Astrocyte (in vitro differentiated cells and primary cell): Measurements from ENCODE around the gene SCRN2. TPM values are rescaled to one million over a fixed set of nuclear protein-coding genes. Genes with fewer than 3 reads are reported as not detected.

ENCODE experiments used
- DNase-seq: peaks from one replicate; pipeline ENCODE4 v3.0.0-alpha.2; 2010; ENCODE audit warnings: low read depth
- FAIRE-seq: peaks from 2 replicates; lab custom pipeline; 2011; peaks lifted over from hg19 to GRCh38; lab: Jason Lieb, UNC
- H2AFZ ChIP-seq: 2 replicates; pipeline ENCODE4 v1.6.0; 2012; ENCODE audit warnings: low read depth, low read length, inconsistent platforms
- H3K27ac ChIP-seq: 2 replicates; pipeline ENCODE4 v1.5.1; 2011; ENCODE audit warnings: low read depth, low read length, inconsistent platforms
- H3K27me3 ChIP-seq: 2 replicates; pipeline ENCODE4 v1.6.0; 2011; ENCODE audit warnings: low read length, inconsistent platforms; ENCODE audit not compliant: insufficient read depth
- H3K36me3 ChIP-seq: 2 replicates; pipeline ENCODE4 v1.5.1; 2011; ENCODE audit warnings: low read length, inconsistent platforms; ENCODE audit not compliant: insufficient read depth
- H3K4me1 ChIP-seq: 2 replicates; pipeline ENCODE4 v1.5.1; 2011; ENCODE audit warnings: low read length, inconsistent platforms; ENCODE audit not compliant: insufficient read depth
- H3K4me2 ChIP-seq: 2 replicates; pipeline ENCODE4 v1.6.0; 2012; ENCODE audit warnings: low read length, inconsistent platforms
- H3K4me3 ChIP-seq: 2 replicates; pipeline ENCODE4 v1.5.1; 2011; ENCODE audit warnings: low read depth, mild to moderate bottlenecking, low read length, inconsistent platforms; ENCODE audit not compliant: insufficient read depth
- H3K79me2 ChIP-seq: 2 replicates; pipeline ENCODE4 v1.6.0; 2012; ENCODE audit warnings: mild to moderate bottlenecking, low read length, inconsistent platforms; ENCODE audit not compliant: insufficient read depth
- H3K9ac ChIP-seq: 2 replicates; pipeline ENCODE4 v1.6.0; 2012; ENCODE audit warnings: mild to moderate bottlenecking, low read length, inconsistent platforms
- H3K9me3 ChIP-seq: 2 replicates; pipeline ENCODE4 v1.5.1; 2012; ENCODE audit warnings: low read depth, mild to moderate bottlenecking, low read length, inconsistent platforms; ENCODE audit not compliant: insufficient read depth
- H4K20me1 ChIP-seq: 2 replicates; pipeline ENCODE4 v1.6.0; 2012; ENCODE audit warnings: low read length, inconsistent platforms; ENCODE audit not compliant: insufficient read depth
- H3K27ac Mint-ChIP-seq: one replicate; pipeline ENCODE4 v1.8.0; 2021; ENCODE audit warnings: mild to moderate bottlenecking, mixed read lengths; ENCODE audit not compliant: unreplicated experiment
- H3K27me3 Mint-ChIP-seq: one replicate; pipeline ENCODE4 v1.8.0; 2021; ENCODE audit warnings: low read depth, mixed read lengths; ENCODE audit not compliant: unreplicated experiment
- H3K36me3 Mint-ChIP-seq: one replicate; pipeline ENCODE4 v1.8.0; 2021; ENCODE audit warnings: low read depth, mixed read lengths; ENCODE audit not compliant: unreplicated experiment
- H3K4me1 Mint-ChIP-seq: one replicate; pipeline ENCODE4 v1.8.0; 2021; ENCODE audit warnings: low read depth, mixed read lengths; ENCODE audit not compliant: unreplicated experiment
- H3K4me3 Mint-ChIP-seq: one replicate; pipeline ENCODE4 v1.8.0; 2021; ENCODE audit warnings: mild to moderate bottlenecking, moderate library complexity, mixed read lengths; ENCODE audit not compliant: unreplicated experiment
- H3K9me3 Mint-ChIP-seq: one replicate; pipeline ENCODE4 v1.8.0; 2021; ENCODE audit warnings: mild to moderate bottlenecking, mixed read lengths; ENCODE audit not compliant: unreplicated experiment
- CTCF ChIP-seq: IDR thresholded peaks from 2 replicates; pipeline ENCODE4 v1.5.1; 2011; ENCODE audit warnings: low read depth, mild to moderate bottlenecking, inconsistent platforms, low read length, moderate library complexity; ENCODE audit not compliant: insufficient read depth
- EZH2 ChIP-seq: IDR thresholded peaks from 2 replicates; pipeline ENCODE4 v1.6.1; 2012; ENCODE audit warnings: mild to moderate bottlenecking, low read length, inconsistent platforms; ENCODE audit not compliant: insufficient read depth
- total RNA-seq: library from RNA; stranded (reverse); gene quantifications from 2 replicates; pipeline ENCODE4 v1.2.1, GENCODE V29; 2021

SCRN2 gene
- total RNA-seq, 1 donor from 2014 or later: 17.5 TPM

DNA sequence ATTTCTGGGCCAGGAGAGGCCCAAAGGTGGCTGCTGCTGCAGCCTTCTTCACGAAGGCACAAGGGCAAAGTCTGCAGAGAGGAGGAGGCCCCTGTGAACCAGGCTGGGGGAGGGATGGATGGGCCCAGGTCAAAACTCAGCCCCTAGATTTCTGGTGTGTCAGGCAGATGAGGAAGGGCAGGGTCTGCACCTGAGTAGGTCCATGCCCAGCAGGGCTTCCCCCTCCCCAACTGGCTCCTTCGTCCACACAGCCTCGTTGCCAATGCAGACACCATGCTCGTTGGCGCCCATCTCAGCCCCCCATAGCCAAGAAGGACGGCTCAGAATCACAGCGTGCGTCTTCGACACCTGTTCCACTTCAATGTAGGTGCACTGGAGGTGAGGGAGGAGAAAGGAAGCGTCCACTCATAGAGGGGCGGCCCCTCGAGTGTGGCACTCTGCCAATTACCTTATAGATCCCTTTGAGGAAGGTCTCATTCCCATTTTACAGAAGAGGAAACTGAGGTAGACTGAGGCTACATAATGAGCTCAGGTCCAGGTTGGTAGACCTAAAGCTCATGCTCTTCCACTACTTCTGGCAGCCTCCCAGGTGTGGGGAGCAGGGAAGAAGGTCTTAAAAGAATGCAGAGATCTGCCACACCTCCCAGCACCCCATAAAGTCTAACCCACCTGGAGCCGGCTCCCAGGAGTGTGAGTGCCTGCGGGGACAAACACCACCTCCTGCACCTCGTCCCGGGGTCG, 902 bp downstream of the SCRN2 start:
- Histone ChIP-seq H3K9me3 (no peaks in the 10 kb centered on the region), H3K4me3 (peak overlapping the region; percentile 79), H3K9ac (peak overlapping the region; percentile 83), H3K4me2 (peak overlapping the region; percentile 94), H4K20me1 (no peaks in the 10 kb centered on the region), H3K36me3 (no peaks in the 10 kb centered on the region), H3K27me3 (peaks cover 3% of the 10 kb centered on the region), H2AFZ (peak overlapping the region; percentile 94), H3K79me2 (no peaks in the 10 kb centered on the region), H3K4me1 (peaks cover 20% of the 10 kb centered on the region), H3K27ac (no peak overlapping the region)
- FAIRE-seq: no peak
- peaks cover 2% of the 10 kb centered on the region for H3K27me3 Mint-ChIP-seq
- H3K36me3 Mint-ChIP-seq: peaks cover 11% of the 10 kb centered on the region
- peaks cover 24% of the 10 kb centered on the region for H3K4me1 Mint-ChIP-seq
- peak overlapping the region; percentile 93 for H3K4me3 Mint-ChIP-seq
- TF ChIP-seq CTCF (no peak), EZH2 (no peak)
- H3K9me3 Mint-ChIP-seq: no peaks in the 10 kb centered on the region
- no peak for DNase-seq
- no peak overlapping the region for H3K27ac Mint-ChIP-seq

DNA sequence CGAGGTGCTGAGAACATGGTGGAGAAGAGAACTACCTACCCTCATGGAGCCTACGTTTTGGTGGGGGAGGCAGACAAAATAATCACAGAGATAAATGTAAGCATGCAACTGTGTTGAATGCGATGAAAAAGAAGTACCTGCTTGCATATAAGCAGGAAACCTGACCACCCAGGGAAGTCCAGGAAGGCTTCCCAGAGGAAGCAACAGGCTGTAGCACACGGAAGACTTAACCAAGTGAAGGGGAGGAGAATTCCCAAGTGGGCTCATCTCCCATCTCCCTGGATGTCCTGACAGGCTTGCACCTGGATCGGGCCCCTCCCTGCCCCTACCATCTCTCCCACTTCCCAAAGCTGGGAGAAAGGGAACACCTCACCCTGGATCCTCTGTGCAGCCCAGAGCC, 2.0 kb downstream of the SCRN2 start:
- peaks cover 15% of the 10 kb centered on the region for H3K4me1 Mint-ChIP-seq
- Histone ChIP-seq H3K27me3 (no peaks in the 10 kb centered on the region), H3K4me2 (no peak overlapping the region), H2AFZ (no peak overlapping the region), H3K9ac (no peak overlapping the region), H3K4me3 (no peak overlapping the region), H3K4me1 (peaks cover 20% of the 10 kb centered on the region), H3K36me3 (no peaks in the 10 kb centered on the region), H3K27ac (no peak overlapping the region), H3K79me2 (no peaks in the 10 kb centered on the region), H3K9me3 (no peaks in the 10 kb centered on the region), H4K20me1 (no peaks in the 10 kb centered on the region)
- TF ChIP-seq EZH2 (no peak), CTCF (no peak)
- H3K9me3 Mint-ChIP-seq: no peaks in the 10 kb centered on the region
- no peak overlapping the region for H3K27ac Mint-ChIP-seq
- peak overlapping the region; percentile 67 for H3K4me3 Mint-ChIP-seq
- peaks cover 20% of the 10 kb centered on the region for H3K36me3 Mint-ChIP-seq
- DNase-seq (no peak), FAIRE-seq (no peak)
- no peaks in the 10 kb centered on the region for H3K27me3 Mint-ChIP-seq

DNA sequence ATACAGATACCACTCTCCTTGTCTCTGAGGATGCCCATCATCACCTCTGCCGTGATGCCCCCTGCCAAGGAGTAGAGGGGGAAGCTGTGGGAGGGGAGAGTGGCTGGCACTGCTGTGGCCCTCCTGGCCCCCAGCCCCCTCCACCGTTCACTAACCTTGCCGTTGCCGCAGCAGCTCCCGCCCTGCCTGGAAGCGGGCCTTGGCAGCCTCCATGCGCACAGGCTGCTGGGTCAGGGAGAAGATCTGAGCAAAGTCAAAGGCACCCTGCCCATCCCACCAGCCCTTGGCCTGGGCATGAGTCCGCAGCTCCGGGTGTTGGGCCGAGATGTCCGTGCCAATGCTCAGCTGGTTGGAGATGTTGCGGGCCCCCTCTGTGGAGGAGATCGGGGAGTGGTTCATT, 2.4 kb downstream of the SCRN2 start:
- Histone ChIP-seq H3K9ac (no peak overlapping the region), H4K20me1 (no peaks in the 10 kb centered on the region), H3K4me2 (no peak overlapping the region), H3K27ac (no peak overlapping the region), H3K27me3 (no peaks in the 10 kb centered on the region), H3K79me2 (no peaks in the 10 kb centered on the region), H3K9me3 (no peaks in the 10 kb centered on the region), H2AFZ (no peak overlapping the region), H3K4me3 (no peak overlapping the region), H3K4me1 (peaks cover 20% of the 10 kb centered on the region), H3K36me3 (no peaks in the 10 kb centered on the region)
- no peak for TF ChIP-seq CTCF
- TF ChIP-seq EZH2: no peak
- FAIRE-seq (no peak), DNase-seq (no peak)
- no peaks in the 10 kb centered on the region for H3K27me3 Mint-ChIP-seq
- peak overlapping the region; percentile 67 for H3K4me3 Mint-ChIP-seq
- H3K9me3 Mint-ChIP-seq: no peaks in the 10 kb centered on the region
- H3K4me1 Mint-ChIP-seq: peaks cover 15% of the 10 kb centered on the region
- no peak overlapping the region for H3K27ac Mint-ChIP-seq
- peaks cover 23% of the 10 kb centered on the region for H3K36me3 Mint-ChIP-seq
